Measurements from ENCODE around the gene VSIG4. TPM values are rescaled to one million over a fixed set of nuclear protein-coding genes. Genes with fewer than 3 reads are reported as not detected.

VSIG4 gene
- total and polyA plus RNA-seq, 2 donors from 2014 or later, result 15.9 to 80.0 TPM

GRCh38 chrX:66005830-66006449 lies 33.9 kb downstream of the VSIG4 start:
- Histone ChIP-seq H3K36me3 (ENCODE audit: control insufficient read depth in 2 of 3, insufficient read depth in 3 of 3, low read length in 3 of 3) (no peaks in the 10 kb centered on the region), H3K9ac (ENCODE audit: low read length in 3 of 3) (no peak overlapping the region), H3K27ac (ENCODE audit: low read depth in 2 of 2, low read length in 2 of 2) (no peak overlapping the region), H3K4me1 (ENCODE audit: control insufficient read depth in 2 of 3, insufficient read depth in 2 of 3, low read depth in 1 of 3, low read length in 3 of 3) (no peaks in the 10 kb centered on the region), H3K4me3 (ENCODE audit: low read length in 3 of 3) (no peak overlapping the region), H3K27me3 (ENCODE audit: control insufficient read depth, insufficient read depth, low read length) (no peaks in the 10 kb centered on the region), H3K9me3 (ENCODE audit: control insufficient read depth in 2 of 3, insufficient read depth in 1 of 3, low read length in 3 of 3) (no peaks in the 10 kb centered on the region)
- no peak for FAIRE-seq
- intact Hi-C loops (cut with DNase I), result no loop called here
- no peak for TF ChIP-seq CTCF (IDR thresholded peaks at IDR 0.05; ENCODE audit: borderline replicate concordance, extremely low read depth, insufficient read depth)
- no peak for DNase-seq

GRCh38 chrX:66004928-66005829 lies 34.7 kb downstream of the VSIG4 start:
- Histone ChIP-seq H3K4me1 (ENCODE audit: control insufficient read depth in 2 of 3, insufficient read depth in 2 of 3, low read depth in 1 of 3, low read length in 3 of 3) (no peaks in the 10 kb centered on the region), H3K9ac (ENCODE audit: low read length in 3 of 3) (no peak overlapping the region), H3K9me3 (ENCODE audit: control insufficient read depth in 2 of 3, insufficient read depth in 1 of 3, low read length in 3 of 3) (no peaks in the 10 kb centered on the region), H3K4me3 (ENCODE audit: low read length in 3 of 3) (no peak overlapping the region), H3K36me3 (ENCODE audit: control insufficient read depth in 2 of 3, insufficient read depth in 3 of 3, low read length in 3 of 3) (no peaks in the 10 kb centered on the region), H3K27me3 (ENCODE audit: control insufficient read depth, insufficient read depth, low read length) (no peaks in the 10 kb centered on the region), H3K27ac (ENCODE audit: low read depth in 2 of 2, low read length in 2 of 2) (no peak overlapping the region)
- TF ChIP-seq CTCF (IDR thresholded peaks at IDR 0.05; ENCODE audit: borderline replicate concordance, extremely low read depth, insufficient read depth), result no peak
- FAIRE-seq (no peak), DNase-seq (no peak)
- intact Hi-C loops (cut with DNase I), result no loop called here

- H3K4me1 ChIP-seq (ENCODE audit: control insufficient read depth in 2 of 3, insufficient read depth in 2 of 3, low read depth in 1 of 3, low read length in 3 of 3), result no peaks in the 10 kb centered on the region
- H3K36me3 ChIP-seq (ENCODE audit: control insufficient read depth in 2 of 3, insufficient read depth in 3 of 3, low read length in 3 of 3), result no peaks in the 10 kb centered on the region
- H3K9me3 ChIP-seq (ENCODE audit: control insufficient read depth in 2 of 3, insufficient read depth in 1 of 3, low read length in 3 of 3), result no peaks in the 10 kb centered on the region
- intact Hi-C loops (cut with DNase I), result no loop called here
- DNase-seq (no peak), FAIRE-seq (no peak)
- no peak overlapping the region for H3K4me3 ChIP-seq (ENCODE audit: low read length in 3 of 3)
- H3K27ac ChIP-seq (ENCODE audit: low read depth in 2 of 2, low read length in 2 of 2), result no peak overlapping the region
- H3K27me3 ChIP-seq (ENCODE audit: control insufficient read depth, insufficient read depth, low read length), result no peaks in the 10 kb centered on the region
- H3K9ac ChIP-seq (ENCODE audit: low read length in 3 of 3), result no peak overlapping the region
- TF ChIP-seq CTCF (IDR thresholded peaks at IDR 0.05; ENCODE audit: borderline replicate concordance, extremely low read depth, insufficient read depth), result no peak
Observed at GRCh38 chrX:66002824-66003680, 36.8 kb downstream of the VSIG4 start.
